T-helper 2 cell treated with Interferon-gamma antibody and Interleukin-4, amounts not matched to agents 100 ng/mL and 5 ng/mL, for 36 hours (primary cell): ENCODE results near the gene ITGA6. TPM values are rescaled to one million over a fixed set of nuclear protein-coding genes. Genes with fewer than 3 reads are reported as not detected.

Experiments
- intact Hi-C: fragments of 100-400 bp; cut with micrococcal nuclease; formaldehyde crosslinking; loops from one replicate; pipeline ENCODE4 v1.15.1; 2023
- total RNA-seq: library from RNA; stranded (reverse); gene quantifications from 2 replicates; pipeline ENCODE4 v1.2.3, GENCODE V29; 2022

Gene ITGA6
- total RNA-seq, 1 donor from 2014 or later = 3.8 TPM

DNA sequence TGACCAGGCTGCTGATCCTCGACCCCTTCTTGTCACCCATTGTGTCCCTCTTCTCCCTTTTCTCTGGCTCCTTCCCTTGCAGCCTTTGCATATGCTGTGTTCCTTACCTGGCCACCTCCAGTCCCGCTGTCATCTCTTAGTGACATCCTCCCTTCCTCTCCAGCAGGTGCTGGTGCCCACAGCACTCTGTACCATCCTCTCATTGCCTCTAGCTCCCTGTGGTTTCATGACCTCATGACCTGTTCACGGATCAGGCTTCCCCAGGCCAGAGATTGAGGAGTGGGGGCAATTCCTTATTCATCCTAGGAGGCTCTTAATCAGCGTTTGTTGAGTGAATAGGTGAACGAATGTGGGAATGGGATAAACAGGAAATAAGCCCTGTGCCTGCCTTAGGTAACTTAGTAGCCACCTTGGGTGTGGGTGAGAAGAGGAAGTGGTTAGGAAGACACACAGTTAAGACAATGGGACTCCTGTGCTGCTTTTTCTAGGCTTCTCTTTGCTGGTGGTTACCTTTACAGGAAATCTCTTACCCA lies 35.5 kb downstream of the ITGA6 start:
- intact Hi-C loops = loop anchor here (1.0 to 10.0 kb wide), 7 partner anchors 16 to 776 kb away; partner anchors contain the start of genes DYNC1I2, HAT1 and ITGA6

GRCh38 chr2:172464400-172465129 lies 37.2 kb downstream of the ITGA6 start:
- intact Hi-C loops = loop anchor here (1.0 to 10.0 kb wide), 10 partner anchors 248 to 889 kb away; partner anchors contain the start of genes DYNC1I2 and HAT1

DNA sequence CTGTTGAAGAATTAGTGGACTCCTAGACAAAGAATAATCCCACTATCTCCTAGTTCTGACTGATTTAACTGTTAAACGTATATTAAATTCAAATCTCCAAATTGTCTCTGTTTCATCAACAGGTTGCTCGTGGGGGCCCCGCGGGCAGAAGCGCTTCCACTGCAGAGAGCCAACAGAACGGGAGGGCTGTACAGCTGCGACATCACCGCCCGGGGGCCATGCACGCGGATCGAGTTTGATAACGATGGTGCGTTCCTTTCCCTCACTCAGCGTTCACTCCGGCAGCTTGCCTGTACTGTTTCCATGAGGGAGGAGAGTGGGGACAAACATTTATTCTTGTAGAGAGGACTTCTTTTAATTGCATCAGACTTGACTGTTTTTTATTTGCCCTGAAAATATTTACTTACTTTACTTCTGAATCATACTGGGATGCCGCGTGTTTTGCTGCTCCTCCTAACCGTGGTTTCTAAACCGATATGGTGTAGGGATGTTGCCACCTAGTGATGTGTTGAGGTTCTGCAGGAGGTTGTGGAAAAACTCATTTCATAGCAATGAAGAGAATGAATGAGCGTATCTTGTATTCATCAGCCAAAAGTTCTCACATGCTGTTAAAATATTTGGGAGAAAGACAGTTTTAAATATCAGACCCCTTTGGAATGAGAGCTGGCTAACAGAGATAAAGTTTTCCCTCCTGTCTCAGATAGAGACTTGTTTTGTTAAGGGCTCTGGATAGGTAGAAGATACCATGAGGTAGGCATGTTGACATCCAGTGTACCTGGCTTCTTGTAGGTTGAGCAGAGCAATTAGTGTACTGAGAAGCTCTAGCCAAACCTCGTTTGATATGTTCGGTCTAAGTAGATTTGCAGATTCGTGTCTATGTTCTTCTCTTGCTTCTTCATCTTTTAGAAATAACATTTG lies 38.3 kb downstream of the ITGA6 start:
- intact Hi-C loops = loop anchor here (1.0 to 10.0 kb wide), 8 partner anchors 247 to 890 kb away; partner anchors contain the start of gene HAT1

- intact Hi-C loops = loop anchor here (5.0 to 10.0 kb wide), 4 partner anchors 245 to 765 kb away; partner anchors contain the start of gene HAT1
Observed at GRCh38 chr2:172467382-172467781, 40.0 kb downstream of the ITGA6 start.

- intact Hi-C loops = no loop called here
Observed at GRCh38 chr2:172470958-172471922, 43.9 kb downstream of the ITGA6 start.

GRCh38 chr2:172472446-172473033 lies 45.2 kb downstream of the ITGA6 start:
- intact Hi-C loops = no loop called here

GRCh38 chr2:172473167-172473566 lies 45.8 kb downstream of the ITGA6 start:
- intact Hi-C loops = no loop called here

- intact Hi-C loops = no loop called here
Observed at GRCh38 chr2:172478353-172478752, 51.0 kb downstream of the ITGA6 start.

GRCh38 chr2:172480301-172481218 lies 53.2 kb downstream of the ITGA6 start:
- intact Hi-C loops = no loop called here

DNA sequence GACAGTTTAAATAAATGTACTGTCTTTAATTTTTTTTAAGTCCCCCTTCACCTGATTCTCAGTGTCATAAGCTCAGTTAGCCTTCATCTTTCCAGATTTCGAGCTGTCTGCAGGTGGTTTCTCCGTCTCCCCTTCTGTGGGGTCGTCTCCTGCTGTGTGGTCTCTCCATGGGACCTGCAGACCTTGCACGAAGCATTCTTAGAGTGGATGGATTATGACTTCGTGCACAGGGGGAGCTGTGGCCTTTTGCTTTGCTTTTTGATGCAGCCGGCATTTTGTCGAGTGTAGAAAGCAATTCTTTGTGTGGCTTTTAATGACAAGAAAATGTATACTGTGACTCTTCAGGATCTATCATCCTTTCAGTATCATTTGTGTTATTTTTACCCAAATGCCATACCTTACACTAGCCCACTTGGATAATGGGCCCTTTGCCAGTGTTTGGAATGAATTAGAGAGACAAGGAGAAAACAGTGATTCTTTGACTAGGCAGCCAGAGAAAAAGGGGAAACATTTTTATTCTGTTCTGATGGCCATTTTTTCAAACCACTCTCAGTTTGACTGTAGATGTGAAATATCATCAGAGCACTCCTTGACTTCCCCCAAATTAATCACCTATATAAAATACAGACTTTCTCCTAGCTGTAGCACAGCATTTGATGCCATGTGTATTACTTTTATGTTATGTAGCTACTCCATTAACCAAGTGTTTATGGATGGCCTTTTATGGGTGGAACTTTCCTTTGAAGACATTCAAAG lies 54.3 kb downstream of the ITGA6 start:
- intact Hi-C loops = no loop called here

DNA sequence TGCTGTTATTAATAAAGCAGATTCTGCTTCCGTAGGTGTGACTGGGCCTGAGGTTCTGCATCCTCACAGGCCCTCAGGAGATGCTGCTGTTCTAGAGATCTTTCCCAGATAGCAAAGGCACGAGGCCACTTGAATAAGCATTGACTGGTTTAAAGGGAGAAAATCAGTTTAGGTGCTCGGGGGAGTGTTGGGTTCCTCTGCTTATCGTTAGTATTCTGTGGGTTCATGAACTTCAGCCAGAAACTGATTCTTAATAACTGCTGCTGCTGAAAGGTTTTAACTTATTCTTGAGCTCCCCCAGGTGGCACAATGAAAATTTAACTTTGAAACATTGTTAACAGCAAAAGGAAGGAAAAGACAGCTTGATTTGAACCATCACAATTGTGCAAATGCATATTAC lies 56.9 kb downstream of the ITGA6 start:
- intact Hi-C loops = no loop called here

GRCh38 chr2:172484706-172485105 lies 57.3 kb downstream of the ITGA6 start:
- intact Hi-C loops = no loop called here

DNA sequence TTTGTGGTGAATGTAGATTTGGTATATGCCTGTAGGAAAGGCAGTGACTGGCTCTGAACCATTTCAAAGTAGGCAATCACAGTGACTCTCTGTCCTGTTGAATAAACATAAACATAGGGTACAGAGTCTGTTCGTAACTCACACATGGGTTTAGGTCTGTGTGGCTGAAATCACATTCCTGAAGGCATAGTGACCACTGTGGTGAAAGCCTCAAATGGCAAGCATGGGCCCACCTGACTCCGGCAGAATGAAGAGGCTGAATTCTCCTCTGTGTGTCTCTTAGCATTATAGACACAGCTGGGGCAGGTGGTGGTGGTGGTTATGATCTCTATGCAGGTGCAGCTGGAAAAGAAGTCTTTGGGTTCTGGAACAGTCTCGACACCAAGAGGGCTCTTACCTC lies 61.2 kb downstream of the ITGA6 start:
- intact Hi-C loops = no loop called here

- intact Hi-C loops = no loop called here
Observed at GRCh38 chr2:172489681-172490080, 62.3 kb downstream of the ITGA6 start.

DNA sequence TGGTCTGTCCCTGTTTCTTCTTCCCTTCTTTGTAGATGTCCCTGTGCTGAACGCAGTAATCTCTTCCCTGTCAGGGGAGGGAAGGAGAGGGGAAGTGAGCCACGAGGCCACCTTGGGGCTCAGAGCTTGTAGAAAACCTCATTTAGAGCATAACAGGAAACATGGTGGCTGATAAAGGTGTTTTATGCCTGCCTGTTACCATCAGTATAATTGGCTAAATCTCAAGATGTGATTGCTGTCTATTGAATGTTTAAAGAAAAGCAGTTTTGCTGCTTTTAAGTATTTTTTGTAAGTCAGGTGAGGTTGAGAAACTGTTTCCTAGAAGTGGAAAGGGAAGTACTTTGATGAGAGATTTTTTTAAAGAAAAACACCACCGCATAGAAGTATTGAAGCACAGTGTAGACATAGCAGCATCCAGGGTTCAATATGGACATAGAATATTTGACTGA lies 68.8 kb downstream of the ITGA6 start:
- intact Hi-C loops = loop anchor here (5.0 kb wide), 1 partner anchor 61 kb away; the partner anchor contains the start of gene PDK1

DNA sequence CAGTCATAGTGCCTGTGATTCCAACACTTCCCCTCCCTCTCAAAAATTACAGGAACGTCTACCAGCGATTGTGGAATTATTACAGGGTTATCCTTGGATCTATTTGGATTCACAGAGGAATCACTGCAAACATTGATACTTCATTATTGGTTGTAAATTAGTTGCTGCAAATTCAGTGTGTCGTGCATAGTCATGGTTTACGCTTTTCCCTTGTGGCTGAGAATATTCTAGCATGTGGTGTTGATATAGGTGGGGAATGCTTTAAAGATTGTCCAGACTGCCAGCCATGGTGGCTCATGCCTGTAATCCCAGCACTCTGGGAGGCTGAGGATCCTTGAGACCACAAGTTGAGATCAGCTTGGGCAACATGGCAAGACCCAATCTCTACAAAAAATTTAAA lies 79.8 kb downstream of the ITGA6 start:
- intact Hi-C loops = no loop called here

DNA sequence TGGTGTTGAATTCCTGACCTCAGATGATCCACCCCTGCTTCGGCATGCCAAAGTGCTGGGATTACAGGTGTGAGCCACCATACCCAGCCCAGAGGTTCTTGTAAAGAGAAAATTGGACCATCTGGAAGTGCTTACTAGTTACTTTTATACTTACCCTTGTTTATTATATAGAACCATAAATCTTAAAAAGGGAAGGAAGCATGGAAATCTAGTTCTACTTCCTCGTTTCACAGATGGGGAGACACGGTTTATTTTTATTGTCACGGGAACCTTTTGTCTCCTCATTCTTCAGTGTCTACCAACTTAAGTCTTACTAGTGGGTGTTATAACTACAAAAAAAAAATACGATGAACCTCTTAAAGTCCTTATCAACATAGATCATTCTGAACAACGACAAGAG lies 82.7 kb downstream of the ITGA6 start:
- intact Hi-C loops = no loop called here

DNA sequence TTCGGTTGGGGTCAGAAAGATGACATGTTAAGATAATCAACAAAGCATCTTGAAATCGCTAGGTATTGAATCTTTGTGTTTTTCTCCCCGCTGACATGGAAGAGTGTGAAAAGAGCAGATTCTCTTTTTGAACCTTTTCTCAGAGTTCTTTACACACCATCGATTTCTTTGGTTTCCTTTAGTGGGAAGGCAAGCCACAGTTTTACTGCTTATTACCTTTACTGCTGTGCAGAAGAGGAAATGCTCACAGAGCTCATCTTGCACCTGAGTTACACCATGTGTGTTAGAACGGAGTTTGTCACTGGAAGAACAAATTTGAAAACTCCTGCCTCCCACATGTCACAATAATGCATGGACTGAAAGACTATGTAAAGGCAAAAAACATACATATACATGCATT lies 83.2 kb downstream of the ITGA6 start:
- intact Hi-C loops = no loop called here
